OCI-LY7 (cell line): Measurements from ENCODE around the gene GPR3.

Experiments
- EZH2phosphoT487 ChIP-seq: fragments of 200-600 bp; sonication (generic); IDR thresholded peaks from 2 replicates; pipeline ENCODE4 v1.6.1; 2018; ENCODE audit warnings: low read depth, borderline replicate concordance, mild to moderate bottlenecking, mixed run types, antibody characterized with exemption, low read length, moderate library complexity, mixed read lengths
- TF ChIP-seq, protein P1 (sequence below): fragments of 200-600 bp; sonication (generic); conservative IDR thresholded peaks from 2 replicates; pipeline ENCODE4 v1.5.1; 2014; ENCODE audit warnings: mild to moderate bottlenecking, antibody characterized with exemption, low read length, moderate library complexity, mixed read lengths

DNA sequence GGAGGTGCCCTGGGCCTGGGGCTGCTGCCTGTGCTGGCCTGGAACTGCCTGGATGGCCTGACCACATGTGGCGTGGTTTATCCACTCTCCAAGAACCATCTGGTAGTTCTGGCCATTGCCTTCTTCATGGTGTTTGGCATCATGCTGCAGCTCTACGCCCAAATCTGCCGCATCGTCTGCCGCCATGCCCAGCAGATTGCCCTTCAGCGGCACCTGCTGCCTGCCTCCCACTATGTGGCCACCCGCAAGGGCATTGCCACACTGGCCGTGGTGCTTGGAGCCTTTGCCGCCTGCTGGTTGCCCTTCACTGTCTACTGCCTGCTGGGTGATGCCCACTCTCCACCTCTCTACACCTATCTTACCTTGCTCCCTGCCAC is 1.8 kb downstream of the GPR3 start:
- TF ChIP-seq, protein P1, sequence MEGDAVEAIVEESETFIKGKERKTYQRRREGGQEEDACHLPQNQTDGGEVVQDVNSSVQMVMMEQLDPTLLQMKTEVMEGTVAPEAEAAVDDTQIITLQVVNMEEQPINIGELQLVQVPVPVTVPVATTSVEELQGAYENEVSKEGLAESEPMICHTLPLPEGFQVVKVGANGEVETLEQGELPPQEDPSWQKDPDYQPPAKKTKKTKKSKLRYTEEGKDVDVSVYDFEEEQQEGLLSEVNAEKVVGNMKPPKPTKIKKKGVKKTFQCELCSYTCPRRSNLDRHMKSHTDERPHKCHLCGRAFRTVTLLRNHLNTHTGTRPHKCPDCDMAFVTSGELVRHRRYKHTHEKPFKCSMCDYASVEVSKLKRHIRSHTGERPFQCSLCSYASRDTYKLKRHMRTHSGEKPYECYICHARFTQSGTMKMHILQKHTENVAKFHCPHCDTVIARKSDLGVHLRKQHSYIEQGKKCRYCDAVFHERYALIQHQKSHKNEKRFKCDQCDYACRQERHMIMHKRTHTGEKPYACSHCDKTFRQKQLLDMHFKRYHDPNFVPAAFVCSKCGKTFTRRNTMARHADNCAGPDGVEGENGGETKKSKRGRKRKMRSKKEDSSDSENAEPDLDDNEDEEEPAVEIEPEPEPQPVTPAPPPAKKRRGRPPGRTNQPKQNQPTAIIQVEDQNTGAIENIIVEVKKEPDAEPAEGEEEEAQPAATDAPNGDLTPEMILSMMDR = no peak
- no peak for TF ChIP-seq EZH2phosphoT487
